ENCODE measurements around the gene POSTN.

POSTN gene, protein sequence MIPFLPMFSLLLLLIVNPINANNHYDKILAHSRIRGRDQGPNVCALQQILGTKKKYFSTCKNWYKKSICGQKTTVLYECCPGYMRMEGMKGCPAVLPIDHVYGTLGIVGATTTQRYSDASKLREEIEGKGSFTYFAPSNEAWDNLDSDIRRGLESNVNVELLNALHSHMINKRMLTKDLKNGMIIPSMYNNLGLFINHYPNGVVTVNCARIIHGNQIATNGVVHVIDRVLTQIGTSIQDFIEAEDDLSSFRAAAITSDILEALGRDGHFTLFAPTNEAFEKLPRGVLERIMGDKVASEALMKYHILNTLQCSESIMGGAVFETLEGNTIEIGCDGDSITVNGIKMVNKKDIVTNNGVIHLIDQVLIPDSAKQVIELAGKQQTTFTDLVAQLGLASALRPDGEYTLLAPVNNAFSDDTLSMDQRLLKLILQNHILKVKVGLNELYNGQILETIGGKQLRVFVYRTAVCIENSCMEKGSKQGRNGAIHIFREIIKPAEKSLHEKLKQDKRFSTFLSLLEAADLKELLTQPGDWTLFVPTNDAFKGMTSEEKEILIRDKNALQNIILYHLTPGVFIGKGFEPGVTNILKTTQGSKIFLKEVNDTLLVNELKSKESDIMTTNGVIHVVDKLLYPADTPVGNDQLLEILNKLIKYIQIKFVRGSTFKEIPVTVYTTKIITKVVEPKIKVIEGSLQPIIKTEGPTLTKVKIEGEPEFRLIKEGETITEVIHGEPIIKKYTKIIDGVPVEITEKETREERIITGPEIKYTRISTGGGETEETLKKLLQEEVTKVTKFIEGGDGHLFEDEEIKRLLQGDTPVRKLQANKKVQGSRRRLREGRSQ

DNA sequence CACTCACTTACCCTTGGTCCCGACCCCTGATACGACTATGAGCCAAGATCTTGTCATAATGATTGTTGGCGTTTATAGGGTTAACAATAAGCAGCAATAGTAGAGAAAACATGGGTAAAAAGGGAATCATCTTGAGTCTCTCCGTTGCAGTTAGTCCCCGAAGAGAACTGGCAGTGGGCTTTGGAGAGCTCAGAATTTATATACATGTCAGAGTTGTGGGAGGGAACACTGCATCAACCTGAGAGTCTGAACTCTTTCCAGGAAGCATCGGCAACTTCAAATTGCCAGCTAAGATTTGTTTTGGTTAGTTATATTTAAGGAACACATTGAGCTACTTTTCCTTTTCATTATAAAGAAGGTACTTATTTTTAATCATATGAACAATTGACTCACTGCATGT, at the start of gene POSTN:
POSTN (minus strand) TSS at position 172 of the 400 bp plus-strand sequence; CDS start at position 130, 42 bp downstream.
- peak within 1 kb of the TSS; percentile 38 to 52 for H3K4me3 ChIP-seq (replicated peaks in 1 of 2; ENCODE audit: low read depth in 2 of 2, low read length in 2 of 2)
- TF ChIP-seq, protein P1, sequence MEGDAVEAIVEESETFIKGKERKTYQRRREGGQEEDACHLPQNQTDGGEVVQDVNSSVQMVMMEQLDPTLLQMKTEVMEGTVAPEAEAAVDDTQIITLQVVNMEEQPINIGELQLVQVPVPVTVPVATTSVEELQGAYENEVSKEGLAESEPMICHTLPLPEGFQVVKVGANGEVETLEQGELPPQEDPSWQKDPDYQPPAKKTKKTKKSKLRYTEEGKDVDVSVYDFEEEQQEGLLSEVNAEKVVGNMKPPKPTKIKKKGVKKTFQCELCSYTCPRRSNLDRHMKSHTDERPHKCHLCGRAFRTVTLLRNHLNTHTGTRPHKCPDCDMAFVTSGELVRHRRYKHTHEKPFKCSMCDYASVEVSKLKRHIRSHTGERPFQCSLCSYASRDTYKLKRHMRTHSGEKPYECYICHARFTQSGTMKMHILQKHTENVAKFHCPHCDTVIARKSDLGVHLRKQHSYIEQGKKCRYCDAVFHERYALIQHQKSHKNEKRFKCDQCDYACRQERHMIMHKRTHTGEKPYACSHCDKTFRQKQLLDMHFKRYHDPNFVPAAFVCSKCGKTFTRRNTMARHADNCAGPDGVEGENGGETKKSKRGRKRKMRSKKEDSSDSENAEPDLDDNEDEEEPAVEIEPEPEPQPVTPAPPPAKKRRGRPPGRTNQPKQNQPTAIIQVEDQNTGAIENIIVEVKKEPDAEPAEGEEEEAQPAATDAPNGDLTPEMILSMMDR (IDR thresholded peaks at IDR 0.05; ENCODE audit: low read depth, low read length): no peak
- DNase-seq (ENCODE audit: low read depth in 2 of 2): peak; percentile 84 to 86

DNA sequence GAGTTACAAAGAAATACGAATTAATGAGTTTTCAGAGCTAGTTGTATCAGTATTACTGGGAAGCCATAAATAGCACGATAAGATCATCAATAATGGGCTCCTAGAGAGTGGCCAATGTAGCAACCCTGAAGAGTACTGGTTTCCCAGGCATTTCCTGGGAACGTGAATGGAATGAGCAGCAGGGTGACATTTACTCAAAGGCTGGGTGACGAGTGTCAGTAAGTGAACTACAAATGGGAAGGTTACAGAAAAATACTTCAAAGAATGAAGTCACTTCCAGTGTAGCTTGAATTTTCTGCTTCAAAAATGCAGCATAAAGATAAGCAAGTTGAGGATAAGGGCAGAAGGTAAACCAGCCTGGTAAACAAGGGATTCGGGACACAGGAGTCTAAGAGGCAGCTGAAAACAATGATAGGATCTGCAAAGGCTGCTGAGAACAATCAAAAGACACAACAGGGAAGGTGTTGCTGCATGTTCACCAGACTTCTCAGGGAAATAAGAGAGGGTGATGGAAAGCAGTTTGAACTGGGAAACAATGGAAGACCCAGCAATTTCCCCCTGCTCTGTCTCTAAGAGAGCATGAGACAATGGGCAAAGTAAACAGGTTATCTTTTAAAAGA, 48.6 kb upstream of the POSTN start:
- DNase-seq (ENCODE audit: low read depth in 2 of 2): peak in 1 of 2 donors; percentile 35
- TF ChIP-seq, protein P1 (IDR thresholded peaks at IDR 0.05; ENCODE audit: low read depth, low read length): no peak
- no peak overlapping the region for H3K4me3 ChIP-seq (replicated peaks in 1 of 2; ENCODE audit: low read depth in 2 of 2, low read length in 2 of 2)

DNA sequence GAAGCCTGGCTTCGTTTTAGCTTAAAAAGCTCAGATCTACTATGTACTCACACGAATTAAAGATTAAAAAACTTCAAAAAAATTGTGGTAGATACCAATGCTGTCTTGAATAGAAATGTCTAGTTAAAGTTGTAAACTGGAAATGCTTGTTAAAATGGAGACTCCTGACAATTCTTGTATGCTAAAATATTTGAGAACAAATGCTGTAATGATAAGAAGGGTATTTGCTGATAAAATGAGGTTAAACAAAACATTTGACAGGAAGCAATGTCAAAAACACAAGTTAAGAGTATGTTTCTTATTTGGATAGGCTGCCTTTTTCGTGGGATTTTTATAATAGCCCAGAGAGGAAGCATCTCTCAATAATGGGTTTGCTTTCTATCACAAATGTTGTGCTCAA, 48.0 kb upstream of the POSTN start:
- TF ChIP-seq, protein P1 (IDR thresholded peaks at IDR 0.05; ENCODE audit: low read depth, low read length): no peak
- peak in 1 of 2 donors; percentile 52 for DNase-seq (ENCODE audit: low read depth in 2 of 2)
- no peak overlapping the region for H3K4me3 ChIP-seq (replicated peaks in 1 of 2; ENCODE audit: low read depth in 2 of 2, low read length in 2 of 2)

DNA sequence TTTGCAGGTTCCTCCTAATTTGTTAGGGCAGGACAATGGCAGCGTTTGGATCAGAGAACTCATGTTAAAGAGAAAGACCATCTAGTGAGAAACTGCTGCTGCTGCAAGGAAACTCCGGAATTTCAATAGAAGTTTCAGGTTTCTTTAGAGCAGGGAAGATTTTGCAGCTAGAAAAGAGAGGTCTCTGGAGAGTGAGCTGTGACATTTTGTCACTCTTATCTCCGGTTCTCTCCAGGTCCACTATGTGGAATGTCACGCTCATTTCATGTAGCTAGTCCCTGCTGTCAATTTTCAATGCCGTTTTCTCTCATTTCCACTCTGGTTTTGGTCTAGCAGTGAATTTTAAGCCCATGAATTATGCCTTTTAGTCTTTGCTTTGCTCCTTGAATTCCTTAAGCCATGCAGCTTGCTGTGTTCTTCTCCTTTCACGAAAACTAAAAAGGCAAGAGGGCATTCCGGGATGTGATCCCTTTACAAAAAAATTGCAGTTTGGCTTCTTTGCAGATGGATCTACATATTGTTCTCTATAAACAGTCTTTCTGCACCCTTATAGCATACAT, 46.7 kb upstream of the POSTN start:
- DNase-seq (ENCODE audit: low read depth in 2 of 2): no peak
- TF ChIP-seq, protein P1 (IDR thresholded peaks at IDR 0.05; ENCODE audit: low read depth, low read length): no peak
- no peak overlapping the region for H3K4me3 ChIP-seq (replicated peaks in 1 of 2; ENCODE audit: low read depth in 2 of 2, low read length in 2 of 2)

DNA sequence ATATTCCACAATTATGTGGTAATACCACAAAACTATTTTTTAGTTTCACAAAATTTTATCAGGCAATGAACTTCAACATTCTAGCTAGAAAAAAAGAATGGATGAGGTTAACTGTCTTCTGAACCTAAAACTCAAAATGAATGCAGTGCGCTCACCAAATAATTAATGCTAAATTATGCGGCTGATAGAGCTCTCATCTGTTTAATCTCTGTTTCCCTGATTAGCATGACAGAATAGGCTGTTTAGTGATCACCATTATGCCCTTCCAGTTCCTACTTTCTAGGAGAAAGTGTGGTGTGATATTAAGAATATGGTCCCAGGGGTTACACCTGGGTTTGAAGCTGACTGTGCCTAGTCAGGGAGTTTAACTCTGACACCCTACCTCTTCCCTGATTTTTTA, 42.8 kb upstream of the POSTN start:
- TF ChIP-seq, protein P1 (IDR thresholded peaks at IDR 0.05; ENCODE audit: low read depth, low read length): no peak
- no peak for DNase-seq (ENCODE audit: low read depth in 2 of 2)
- no peak overlapping the region for H3K4me3 ChIP-seq (replicated peaks in 1 of 2; ENCODE audit: low read depth in 2 of 2, low read length in 2 of 2)

DNA sequence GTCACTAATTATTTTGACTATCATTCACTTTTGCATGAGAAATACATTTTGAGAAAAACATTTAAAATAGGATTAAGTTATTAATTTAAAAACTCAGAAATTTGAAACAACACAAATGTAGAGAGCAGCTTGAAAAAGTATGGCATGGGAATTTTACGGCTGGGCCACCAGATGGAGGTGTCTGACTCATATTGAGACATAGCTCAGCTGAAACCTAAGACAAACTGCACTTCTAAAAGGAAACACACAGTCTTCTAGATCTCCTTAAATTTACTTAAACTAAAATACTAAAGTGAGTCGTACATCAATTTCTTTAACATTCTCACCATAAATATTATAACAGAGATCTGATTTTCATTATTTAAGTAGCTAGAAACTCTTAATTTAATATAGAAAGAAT, 41.9 kb upstream of the POSTN start:
- peak; percentile 89 to 90 for DNase-seq (ENCODE audit: low read depth in 2 of 2)
- H3K4me3 ChIP-seq (replicated peaks in 1 of 2; ENCODE audit: low read depth in 2 of 2, low read length in 2 of 2): no peak overlapping the region
- TF ChIP-seq, protein P1 (IDR thresholded peaks at IDR 0.05; ENCODE audit: low read depth, low read length): peak; percentile 62
